ENCODE results near the gene BAX. TPM values are rescaled to one million over a fixed set of nuclear protein-coding genes. Genes with fewer than 3 reads are reported as not detected.
A peak's percentile ranks its signal among the peaks of the same experiment; 100 is the strongest.

Gene BAX
- total RNA-seq, 1 donor = 85.9 TPM

- TF ChIP-seq, protein P1, sequence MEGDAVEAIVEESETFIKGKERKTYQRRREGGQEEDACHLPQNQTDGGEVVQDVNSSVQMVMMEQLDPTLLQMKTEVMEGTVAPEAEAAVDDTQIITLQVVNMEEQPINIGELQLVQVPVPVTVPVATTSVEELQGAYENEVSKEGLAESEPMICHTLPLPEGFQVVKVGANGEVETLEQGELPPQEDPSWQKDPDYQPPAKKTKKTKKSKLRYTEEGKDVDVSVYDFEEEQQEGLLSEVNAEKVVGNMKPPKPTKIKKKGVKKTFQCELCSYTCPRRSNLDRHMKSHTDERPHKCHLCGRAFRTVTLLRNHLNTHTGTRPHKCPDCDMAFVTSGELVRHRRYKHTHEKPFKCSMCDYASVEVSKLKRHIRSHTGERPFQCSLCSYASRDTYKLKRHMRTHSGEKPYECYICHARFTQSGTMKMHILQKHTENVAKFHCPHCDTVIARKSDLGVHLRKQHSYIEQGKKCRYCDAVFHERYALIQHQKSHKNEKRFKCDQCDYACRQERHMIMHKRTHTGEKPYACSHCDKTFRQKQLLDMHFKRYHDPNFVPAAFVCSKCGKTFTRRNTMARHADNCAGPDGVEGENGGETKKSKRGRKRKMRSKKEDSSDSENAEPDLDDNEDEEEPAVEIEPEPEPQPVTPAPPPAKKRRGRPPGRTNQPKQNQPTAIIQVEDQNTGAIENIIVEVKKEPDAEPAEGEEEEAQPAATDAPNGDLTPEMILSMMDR (IDR thresholded peaks at IDR 0.05; ENCODE audit: insufficient read depth, low read depth, low read length) = no peak
- no peak for DNase-seq (ENCODE audit: low read depth)
- H3K4me3 ChIP-seq (ENCODE audit: low read depth, low read length) = peak overlapping the region; percentile 87
These were observed 758 bp downstream of the BAX start for GRCh38 chr19:48955308-48955958.

- no peak for DNase-seq (ENCODE audit: low read depth)
- H3K4me3 ChIP-seq (ENCODE audit: low read depth, low read length) = no peak overlapping the region
- TF ChIP-seq, protein P1 (IDR thresholded peaks at IDR 0.05; ENCODE audit: insufficient read depth, low read depth, low read length) = no peak
These were observed 3.3 kb downstream of the BAX start for GRCh38 chr19:48958006-48958405.

DNA sequence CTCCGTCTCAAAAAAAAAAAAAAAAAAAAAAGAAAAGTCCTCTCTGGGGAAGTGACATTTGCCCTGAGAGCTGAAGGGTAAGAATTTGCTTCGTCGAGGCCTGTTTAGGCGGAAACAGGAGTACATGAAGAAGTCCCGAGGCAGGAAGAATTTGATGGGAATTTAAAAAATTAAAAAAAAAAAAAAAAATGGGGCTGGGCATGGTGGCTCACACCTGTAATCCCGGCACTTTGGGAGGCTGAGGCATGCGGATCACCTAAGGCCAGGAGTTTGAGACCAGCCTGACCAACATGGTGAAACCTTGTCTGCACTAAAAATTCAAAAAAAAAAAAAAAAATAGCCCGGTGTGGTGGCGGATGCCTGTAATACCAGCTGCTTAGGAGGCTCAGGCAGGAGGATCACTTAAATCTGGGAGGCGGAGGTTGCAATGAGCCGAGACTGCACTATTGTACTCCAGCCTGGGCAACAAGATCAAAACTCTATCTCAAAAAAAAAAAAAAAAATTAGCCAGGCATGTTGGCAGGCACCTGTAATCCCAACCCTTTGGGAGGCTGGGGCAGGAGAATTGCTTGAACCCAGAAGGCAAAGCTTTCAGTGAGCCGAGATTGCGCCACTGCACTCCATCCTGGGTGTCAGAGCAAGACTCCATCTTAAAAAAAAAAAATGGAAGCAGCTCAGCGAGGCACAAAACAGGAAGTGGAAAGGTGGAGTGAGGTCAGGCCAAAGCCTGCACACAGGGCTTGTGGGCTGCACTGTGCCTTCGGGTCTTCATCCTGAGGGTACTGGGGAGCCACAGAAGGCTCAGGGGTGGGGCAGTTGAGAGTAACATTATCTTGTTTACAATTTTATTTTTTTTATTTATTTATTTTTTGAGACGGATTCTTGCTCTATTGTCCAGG lies 4.9 kb downstream of the BAX start:
- DNase-seq (ENCODE audit: low read depth) = no peak
- no peak overlapping the region for H3K4me3 ChIP-seq (ENCODE audit: low read depth, low read length)
- TF ChIP-seq, protein P1 (IDR thresholded peaks at IDR 0.05; ENCODE audit: insufficient read depth, low read depth, low read length) = no peak

DNA sequence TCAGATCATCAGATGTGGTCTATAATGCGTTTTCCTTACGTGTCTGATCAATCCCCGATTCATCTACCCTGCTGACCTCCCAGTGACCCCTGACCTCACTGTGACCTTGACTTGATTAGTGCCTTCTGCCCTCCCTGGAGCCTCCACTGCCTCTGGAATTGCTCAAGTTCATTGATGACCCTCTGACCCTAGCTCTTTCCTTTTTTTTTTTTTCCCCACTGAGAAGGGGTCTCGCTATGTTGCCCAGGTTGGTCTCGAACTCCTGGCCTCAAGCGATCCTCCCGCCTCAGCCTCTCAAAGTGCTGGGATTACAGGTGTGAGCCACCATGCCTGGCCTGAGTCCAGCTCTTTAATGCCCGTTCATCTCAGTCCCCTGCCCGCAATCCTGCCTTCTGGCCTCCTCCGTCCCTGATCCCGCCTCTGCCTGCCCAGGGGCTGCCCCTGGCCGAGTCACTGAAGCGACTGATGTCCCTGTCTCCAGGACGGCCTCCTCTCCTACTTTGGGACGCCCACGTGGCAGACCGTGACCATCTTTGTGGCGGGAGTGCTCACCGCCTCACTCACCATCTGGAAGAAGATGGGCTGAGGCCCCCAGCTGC lies 6.5 kb downstream of the BAX start:
- no peak overlapping the region for H3K4me3 ChIP-seq (ENCODE audit: low read depth, low read length)
- no peak for DNase-seq (ENCODE audit: low read depth)
- TF ChIP-seq, protein P1 (IDR thresholded peaks at IDR 0.05; ENCODE audit: insufficient read depth, low read depth, low read length) = no peak

- DNase-seq (ENCODE audit: low read depth) = no peak
- no peak overlapping the region for H3K4me3 ChIP-seq (ENCODE audit: low read depth, low read length)
- TF ChIP-seq, protein P1 (IDR thresholded peaks at IDR 0.05; ENCODE audit: insufficient read depth, low read depth, low read length) = no peak
These were observed 7.0 kb downstream of the BAX start for GRCh38 chr19:48961673-48962028.

DNA sequence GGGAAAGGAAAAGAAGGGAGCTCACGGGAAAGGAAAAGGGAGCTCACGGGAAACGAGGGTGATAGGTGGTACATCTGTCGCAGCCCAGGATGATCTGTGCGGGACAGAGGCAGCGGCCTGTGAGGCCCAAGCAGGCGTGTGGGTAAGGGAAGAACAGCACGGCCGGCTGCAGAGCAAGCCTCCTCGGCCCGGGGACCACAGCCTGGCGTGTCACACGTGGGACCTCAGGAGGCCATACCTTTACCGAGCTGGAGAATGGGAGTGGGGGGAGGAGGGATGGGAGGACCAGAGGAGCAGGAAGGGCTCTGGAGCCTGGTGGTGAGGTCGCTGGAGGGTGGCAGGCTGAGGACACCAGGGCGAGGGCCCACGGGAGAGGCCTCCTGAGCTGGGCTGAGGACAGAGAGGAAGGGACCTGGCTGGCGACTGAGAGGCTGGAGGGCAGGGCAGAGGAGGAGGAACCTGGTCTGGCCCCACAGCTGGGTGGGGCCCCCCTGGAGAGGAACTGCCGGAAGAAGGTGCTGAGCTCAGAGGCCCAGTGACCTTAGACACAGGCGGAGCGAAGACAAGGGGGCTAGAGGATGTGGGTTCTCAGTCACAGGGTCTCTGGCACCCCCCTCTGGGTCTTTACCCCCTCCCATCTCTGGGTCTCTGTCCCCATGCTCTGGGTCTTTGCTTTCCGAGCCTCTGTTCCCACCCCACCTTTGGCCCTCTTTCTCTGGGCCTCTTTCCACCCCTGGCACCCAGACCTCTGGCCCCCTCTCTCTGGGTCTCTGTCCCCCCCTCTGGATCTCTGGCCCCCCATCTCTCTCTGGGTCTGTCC lies 7.6 kb downstream of the BAX start:
- TF ChIP-seq, protein P1 (IDR thresholded peaks at IDR 0.05; ENCODE audit: insufficient read depth, low read depth, low read length) = no peak
- H3K4me3 ChIP-seq (ENCODE audit: low read depth, low read length) = no peak overlapping the region
- peak; percentile 28 for DNase-seq (ENCODE audit: low read depth)

All from fibroblast of villous mesenchyme (primary cell).